ENCODE data around the gene BAIAP2. TPM values are rescaled to one million over a fixed set of nuclear protein-coding genes. Genes with fewer than 3 reads are reported as not detected.

BAIAP2 gene
- total RNA-seq, 1 experiment from 2014 or later: 57.7 TPM

- Mint-ChIP-seq H3K27ac (ENCODE audit: unreplicated experiment) (no peak overlapping the region), H3K36me3 (ENCODE audit: insufficient read depth, unreplicated experiment) (peaks cover 11% of the 10 kb centered on the region), H3K27me3 (ENCODE audit: insufficient read depth, unreplicated experiment) (no peaks in the 10 kb centered on the region), H3K9me3 (ENCODE audit: unreplicated experiment) (no peaks in the 10 kb centered on the region), H3K4me3 (ENCODE audit: unreplicated experiment) (no peak overlapping the region), H3K4me1 (ENCODE audit: low read depth, unreplicated experiment) (peaks cover 5% of the 10 kb centered on the region)
- no peak for DNase-seq
- ChIA-PET CTCF (interaction anchor here (0.6 to 1.9 kb wide), 4 partner anchors 9 to 817 kb away, joined by 3 to 6 read pairs (median 4); no protein-coding TSS in a partner anchor), POLR2A (no interaction called here)
- Histone ChIP-seq H3K36me3 (ENCODE audit: control insufficient read depth, insufficient read depth, low read length) (no peaks in the 10 kb centered on the region), H3K4me3 (ENCODE audit: low read depth, low read length) (no peak overlapping the region), H3K27me3 (replicated peaks; ENCODE audit: control insufficient read depth, insufficient read depth, low read length) (no peaks in the 10 kb centered on the region), H3K4me1 (peaks cover 55% of the 10 kb centered on the region), H3K9me3 (peaks cover 12% of the 10 kb centered on the region)
- intact Hi-C loops (cut with micrococcal nuclease; ENCODE audit: unreplicated experiment): no loop called here
- BruUV-seq (replicated peaks): no TSS peak
- TF ChIP-seq, protein P1, sequence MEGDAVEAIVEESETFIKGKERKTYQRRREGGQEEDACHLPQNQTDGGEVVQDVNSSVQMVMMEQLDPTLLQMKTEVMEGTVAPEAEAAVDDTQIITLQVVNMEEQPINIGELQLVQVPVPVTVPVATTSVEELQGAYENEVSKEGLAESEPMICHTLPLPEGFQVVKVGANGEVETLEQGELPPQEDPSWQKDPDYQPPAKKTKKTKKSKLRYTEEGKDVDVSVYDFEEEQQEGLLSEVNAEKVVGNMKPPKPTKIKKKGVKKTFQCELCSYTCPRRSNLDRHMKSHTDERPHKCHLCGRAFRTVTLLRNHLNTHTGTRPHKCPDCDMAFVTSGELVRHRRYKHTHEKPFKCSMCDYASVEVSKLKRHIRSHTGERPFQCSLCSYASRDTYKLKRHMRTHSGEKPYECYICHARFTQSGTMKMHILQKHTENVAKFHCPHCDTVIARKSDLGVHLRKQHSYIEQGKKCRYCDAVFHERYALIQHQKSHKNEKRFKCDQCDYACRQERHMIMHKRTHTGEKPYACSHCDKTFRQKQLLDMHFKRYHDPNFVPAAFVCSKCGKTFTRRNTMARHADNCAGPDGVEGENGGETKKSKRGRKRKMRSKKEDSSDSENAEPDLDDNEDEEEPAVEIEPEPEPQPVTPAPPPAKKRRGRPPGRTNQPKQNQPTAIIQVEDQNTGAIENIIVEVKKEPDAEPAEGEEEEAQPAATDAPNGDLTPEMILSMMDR (IDR thresholded peaks at IDR 0.05; ENCODE audit: insufficient read depth in 1 of 2, low read depth in 1 of 2, low read length in 1 of 2, severe bottlenecking in 1 of 2, unreplicated experiment in 1 of 2): no peak
Observed at GRCh38 chr17:81134064-81134781, 99.3 kb downstream of the BAIAP2 start.

- ChIA-PET POLR2A (no interaction called here), CTCF (no interaction called here)
- TF ChIP-seq, protein P1 (IDR thresholded peaks at IDR 0.05; ENCODE audit: insufficient read depth in 1 of 2, low read depth in 1 of 2, low read length in 1 of 2, severe bottlenecking in 1 of 2, unreplicated experiment in 1 of 2): no peak
- Mint-ChIP-seq H3K4me1 (ENCODE audit: low read depth, unreplicated experiment) (peaks cover 5% of the 10 kb centered on the region), H3K9me3 (ENCODE audit: unreplicated experiment) (no peaks in the 10 kb centered on the region), H3K27me3 (ENCODE audit: insufficient read depth, unreplicated experiment) (no peaks in the 10 kb centered on the region), H3K36me3 (ENCODE audit: insufficient read depth, unreplicated experiment) (peaks cover 15% of the 10 kb centered on the region), H3K4me3 (ENCODE audit: unreplicated experiment) (no peak overlapping the region), H3K27ac (ENCODE audit: unreplicated experiment) (no peak overlapping the region)
- peaks cover 44% of the 10 kb centered on the region for H3K4me1 ChIP-seq
- H3K36me3 ChIP-seq (ENCODE audit: control insufficient read depth, insufficient read depth, low read length): no peaks in the 10 kb centered on the region
- DNase-seq: no peak
- no TSS peak for BruUV-seq (replicated peaks)
- no peak overlapping the region for H3K4me3 ChIP-seq (ENCODE audit: low read depth, low read length)
- no peaks in the 10 kb centered on the region for H3K27me3 ChIP-seq (replicated peaks; ENCODE audit: control insufficient read depth, insufficient read depth, low read length)
- intact Hi-C loops (cut with micrococcal nuclease; ENCODE audit: unreplicated experiment): no loop called here
- H3K9me3 ChIP-seq: peaks cover 12% of the 10 kb centered on the region
Observed at GRCh38 chr17:81135505-81136278, 100.7 kb downstream of the BAIAP2 start.

GRCh38 chr17:81136366-81136765 lies 101.4 kb downstream of the BAIAP2 start:
- Mint-ChIP-seq H3K4me1 (ENCODE audit: low read depth, unreplicated experiment) (peaks cover 5% of the 10 kb centered on the region), H3K36me3 (ENCODE audit: insufficient read depth, unreplicated experiment) (peaks cover 15% of the 10 kb centered on the region), H3K27ac (ENCODE audit: unreplicated experiment) (no peak overlapping the region), H3K4me3 (ENCODE audit: unreplicated experiment) (no peak overlapping the region), H3K9me3 (ENCODE audit: unreplicated experiment) (no peaks in the 10 kb centered on the region), H3K27me3 (ENCODE audit: insufficient read depth, unreplicated experiment) (no peaks in the 10 kb centered on the region)
- TF ChIP-seq, protein P1 (IDR thresholded peaks at IDR 0.05; ENCODE audit: insufficient read depth in 1 of 2, low read depth in 1 of 2, low read length in 1 of 2, severe bottlenecking in 1 of 2, unreplicated experiment in 1 of 2): no peak
- Histone ChIP-seq H3K36me3 (ENCODE audit: control insufficient read depth, insufficient read depth, low read length) (no peaks in the 10 kb centered on the region), H3K4me1 (peaks cover 37% of the 10 kb centered on the region), H3K27me3 (replicated peaks; ENCODE audit: control insufficient read depth, insufficient read depth, low read length) (no peaks in the 10 kb centered on the region), H3K4me3 (ENCODE audit: low read depth, low read length) (no peak overlapping the region), H3K9me3 (peaks cover 12% of the 10 kb centered on the region)
- CTCF ChIA-PET: no interaction called here
- DNase-seq: no peak
- POLR2A ChIA-PET: no interaction called here
- no TSS peak for BruUV-seq (replicated peaks)
- intact Hi-C loops (cut with micrococcal nuclease; ENCODE audit: unreplicated experiment): no loop called here

Data from Caco-2 (cell line).